B cell (primary cell): ENCODE data around the gene ZNF407. TPM values are rescaled to one million over a fixed set of nuclear protein-coding genes. Genes with fewer than 3 reads are reported as not detected.

Source experiments
- ATAC-seq: fragments of 200-7000 bp; cut with Tn5 transposase; one replicate; pipeline ENCODE4 v1.10.0; 2021; ENCODE audit warnings: low read depth, mild to moderate bottlenecking, moderate number of reproducible peaks, moderate library complexity
- CTCF ChIA-PET: fragments of 350-600 bp; sonication (Branson Sonifier 250); formaldehyde crosslinking; loops from one replicate; lab custom pipeline; 2021; ENCODE audit warnings: antibody characterized with exemption, inconsistent platforms; lab: Charles Lee
- POLR2A ChIA-PET: fragments of 350-600 bp; sonication (Branson Sonifier 250); formaldehyde crosslinking; loops from one replicate; lab custom pipeline; 2021; ENCODE audit warnings: antibody characterized with exemption; lab: Charles Lee
- DNase-seq: peaks from one replicate; pipeline ENCODE4 v3.0.0; 2013
- H2AFZ ChIP-seq: 2 replicates; pipeline ENCODE4 v1.6.1; 2012; ENCODE audit warnings: mild to moderate bottlenecking, low read depth, low read length; ENCODE audit not compliant: insufficient read depth, poor library complexity, severe bottlenecking
- H3K27ac ChIP-seq, 2 donors: 1 replicate in 1 of 2; 2 replicates in 1 of 2; pipeline ENCODE4 v1.5.1; 2012 to 2013; ENCODE audit warnings: low read length in 2 of 2, mild to moderate bottlenecking in 2 of 2, moderate library complexity in 1 of 2
- H3K27me3 ChIP-seq, 4 experiments: fragments of 200-600 bp in 1 of 4; sonication (generic) in 1 of 4; replicated peaks in 1 of 4; 1 replicate in 2 of 4; 2 replicates in 2 of 4; pipeline versions ENCODE4 v1.6.1 to v1.7.0; 2013 to 2016; ENCODE audit warnings: low read length in 3 of 4, mild to moderate bottlenecking in 2 of 4, mixed read lengths in 1 of 4, moderate library complexity in 1 of 4; ENCODE audit not compliant: insufficient read depth in 4 of 4, control insufficient read depth in 3 of 4; ENCODE audit errors: control extremely low read depth in 1 of 4
- H3K36me3 ChIP-seq, 2 experiments: replicated peaks in 1 of 2; 1 replicate in 1 of 2; 2 replicates in 1 of 2; pipeline versions ENCODE4 v1.6.1 to v1.7.1; 2013; ENCODE audit warnings: low read length in 1 of 2; ENCODE audit not compliant: insufficient read depth in 2 of 2, control insufficient read depth in 1 of 2; ENCODE audit errors: control extremely low read depth in 1 of 2, extremely low read depth in 1 of 2
- H3K4me1 ChIP-seq, 2 donors: fragments of 200-600 bp in 1 of 2; sonication (generic) in 1 of 2; 1 replicate in 1 of 2; 2 replicates in 1 of 2; pipeline versions ENCODE4 v1.5.1 to v1.6.1; 2013 to 2017; ENCODE audit warnings: low read length in 2 of 2; ENCODE audit not compliant: control insufficient read depth in 2 of 2, insufficient read depth in 2 of 2
- H3K4me2 ChIP-seq: replicated peaks from 2 replicates; pipeline ENCODE3; 2012; ENCODE audit warnings: mild to moderate bottlenecking, low read depth, low read length; ENCODE audit not compliant: poor library complexity, severe bottlenecking
- H3K4me3 ChIP-seq, 5 experiments: fragments of 200-600 bp in 1 of 5; sonication (generic) in 1 of 5; 1 replicate in 3 of 5; 2 replicates in 2 of 5; pipeline versions ENCODE4 v1.5.1 to v1.7.0; 2011 to 2016; ENCODE audit warnings: low read length in 4 of 5, mild to moderate bottlenecking in 4 of 5, low read depth in 2 of 5, control low read depth in 1 of 5, moderate library complexity in 1 of 5; ENCODE audit not compliant: insufficient read depth in 1 of 5; ENCODE audit errors: control extremely low read depth in 1 of 5, extremely low read depth in 1 of 5
- H3K79me2 ChIP-seq: fragments of 200-600 bp; sonication (generic); one replicate; pipeline ENCODE4 v1.6.0; 2016; ENCODE audit warnings: low read length; ENCODE audit not compliant: control insufficient read depth, insufficient read depth
- H3K9ac ChIP-seq: fragments of 200-600 bp; sonication (generic); 2 replicates; pipeline ENCODE4 v1.6.1; 2017; ENCODE audit warnings: mild to moderate bottlenecking, low read length, moderate library complexity
- H3K9me3 ChIP-seq, 3 donors: one replicate each; pipeline versions ENCODE4 v1.6.1 to v1.7.1; 2013; ENCODE audit warnings: low read length in 2 of 3; ENCODE audit not compliant: control insufficient read depth in 2 of 3, insufficient read depth in 1 of 3; ENCODE audit errors: control extremely low read depth in 1 of 3
- H4K20me1 ChIP-seq: 2 replicates; pipeline ENCODE4 v1.6.0; 2012; ENCODE audit warnings: mild to moderate bottlenecking, low read length; ENCODE audit not compliant: insufficient read depth, control insufficient read depth, poor library complexity, severe bottlenecking
- H3K27ac Mint-ChIP-seq: one replicate; pipeline ENCODE4 v1.8.0; 2021; ENCODE audit warnings: mixed read lengths
- H3K27me3 Mint-ChIP-seq: one replicate; pipeline ENCODE4 v1.8.0; 2021; ENCODE audit warnings: mixed read lengths
- H3K4me1 Mint-ChIP-seq: one replicate; pipeline ENCODE4 v1.8.0; 2021; ENCODE audit warnings: mixed read lengths
- H3K4me3 Mint-ChIP-seq: one replicate; pipeline ENCODE4 v1.8.0; 2021; ENCODE audit warnings: mixed read lengths
- H3K9me3 Mint-ChIP-seq: one replicate; pipeline ENCODE4 v1.8.0; 2022; ENCODE audit warnings: mixed read lengths; ENCODE audit not compliant: insufficient read depth
- EZH2 ChIP-seq: IDR thresholded peaks from 2 replicates; pipeline ENCODE4 v1.6.1; 2012; ENCODE audit warnings: borderline replicate concordance, low read depth, mild to moderate bottlenecking, moderate library complexity, low read length; ENCODE audit not compliant: insufficient read depth, poor library complexity, severe bottlenecking
- WGBS: methylation state at CpG from one replicate; pipeline ENCODE4 v1.1.5; 2013; ENCODE audit warnings: missing lambda C conversion rate; ENCODE audit not compliant: insufficient coverage; 5-methylcytosine and 5-hydroxymethylcytosine counted together
- intact Hi-C: fragments of 100-400 bp; cut with micrococcal nuclease; formaldehyde crosslinking; loops from one replicate; pipeline ENCODE4 v1.10.0; 2022
- polyA plus RNA-seq: library from polyadenylated mRNA; depleted of rRNA; stranded (reverse); fragments of >200 nt; gene quantifications from 2 replicates; pipeline ENCODE4 v1.2.3, GENCODE V29; 2012
- total RNA-seq, 2 donors: library from RNA; stranded (reverse); fragments of 120-200 nt in 1 of 2; gene quantifications; 1 replicate in 1 of 2; 2 replicates in 1 of 2; pipeline versions ENCODE4 v1.2.3 to v1.2.4, GENCODE V29; 2013 to 2022
- TF ChIP-seq, protein P1 (sequence below): fragments of 200-600 bp; IDR thresholded peaks from one replicate; pipeline ENCODE4 v1.8.0; 2022; ENCODE audit warnings: antibody characterized with exemption, mild to moderate bottlenecking

ZNF407 gene
- total and polyA plus RNA-seq, 2 donors (not counting 1 experiment from before 2014, with no cell fraction given) = 4.5 to 37.1 TPM

DNA sequence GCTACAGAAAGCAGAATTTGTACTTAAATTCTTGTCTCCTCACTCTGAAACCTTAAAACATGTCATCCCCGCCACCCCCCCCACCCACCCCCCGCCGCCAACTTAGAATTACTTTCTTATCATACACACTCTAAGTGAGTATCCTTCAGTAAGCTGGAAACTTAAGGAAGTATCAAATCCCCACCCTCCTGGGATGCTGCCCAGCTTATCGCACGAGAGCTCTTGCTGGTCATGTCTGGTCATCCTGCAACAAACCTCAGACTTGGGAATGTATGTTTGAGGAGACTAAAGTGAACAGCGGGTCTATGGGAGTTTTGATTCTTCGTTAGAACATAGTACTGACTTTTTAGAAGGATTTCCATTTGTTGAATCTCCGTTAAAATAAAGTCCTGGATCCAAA lies 408.0 kb downstream of the ZNF407 start:
- Histone ChIP-seq H3K4me1 (no peaks in the 10 kb centered on the region), H3K9ac (no peak overlapping the region), H3K4me3 (no peak overlapping the region), H3K27me3 (no peaks in the 10 kb centered on the region), H3K36me3 (no peaks in the 10 kb centered on the region), H3K9me3 (no peaks in the 10 kb centered on the region), H3K79me2 (no peaks in the 10 kb centered on the region), H4K20me1 (no peaks in the 10 kb centered on the region), H3K4me2 (no peak overlapping the region), H3K27ac (no peak overlapping the region), H2AFZ (no peak overlapping the region)
- ATAC-seq (no peak), DNase-seq (no peak)
- Mint-ChIP-seq H3K9me3 (no peaks in the 10 kb centered on the region), H3K4me1 (no peaks in the 10 kb centered on the region), H3K27ac (no peak overlapping the region), H3K4me3 (no peak overlapping the region), H3K27me3 (no peaks in the 10 kb centered on the region)
- TF ChIP-seq EZH2 = no peak
- TF ChIP-seq, protein P1, sequence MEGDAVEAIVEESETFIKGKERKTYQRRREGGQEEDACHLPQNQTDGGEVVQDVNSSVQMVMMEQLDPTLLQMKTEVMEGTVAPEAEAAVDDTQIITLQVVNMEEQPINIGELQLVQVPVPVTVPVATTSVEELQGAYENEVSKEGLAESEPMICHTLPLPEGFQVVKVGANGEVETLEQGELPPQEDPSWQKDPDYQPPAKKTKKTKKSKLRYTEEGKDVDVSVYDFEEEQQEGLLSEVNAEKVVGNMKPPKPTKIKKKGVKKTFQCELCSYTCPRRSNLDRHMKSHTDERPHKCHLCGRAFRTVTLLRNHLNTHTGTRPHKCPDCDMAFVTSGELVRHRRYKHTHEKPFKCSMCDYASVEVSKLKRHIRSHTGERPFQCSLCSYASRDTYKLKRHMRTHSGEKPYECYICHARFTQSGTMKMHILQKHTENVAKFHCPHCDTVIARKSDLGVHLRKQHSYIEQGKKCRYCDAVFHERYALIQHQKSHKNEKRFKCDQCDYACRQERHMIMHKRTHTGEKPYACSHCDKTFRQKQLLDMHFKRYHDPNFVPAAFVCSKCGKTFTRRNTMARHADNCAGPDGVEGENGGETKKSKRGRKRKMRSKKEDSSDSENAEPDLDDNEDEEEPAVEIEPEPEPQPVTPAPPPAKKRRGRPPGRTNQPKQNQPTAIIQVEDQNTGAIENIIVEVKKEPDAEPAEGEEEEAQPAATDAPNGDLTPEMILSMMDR = no peak
- ChIA-PET POLR2A (interaction anchor here (0.8 kb wide), 1 partner anchor 19 kb away, joined by 6 read pairs; no protein-coding TSS in a partner anchor), CTCF (no interaction called here)
- intact Hi-C loops = no loop called here
- 100% methylated on average over 3 of the region's 8 CpGs for WGBS

DNA sequence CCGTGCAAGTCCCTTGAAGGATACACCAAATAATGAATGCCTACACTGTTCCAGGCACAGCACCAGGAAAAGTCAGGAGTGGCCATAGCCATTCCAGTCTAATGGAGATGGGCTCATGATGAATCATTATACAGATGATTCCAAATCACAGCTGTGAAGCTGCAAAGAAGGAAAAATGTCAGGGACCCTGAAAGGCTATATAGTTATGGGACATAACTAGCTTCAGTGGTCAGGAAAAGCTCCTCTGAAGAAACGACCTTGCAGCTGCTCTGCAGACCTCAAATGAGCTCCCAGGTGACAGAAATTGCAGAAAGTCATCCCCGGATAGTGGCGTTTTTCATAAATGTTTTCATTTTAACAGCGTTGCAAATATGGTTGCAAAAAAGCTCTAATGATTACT lies 410.5 kb downstream of the ZNF407 start:
- no peaks in the 10 kb centered on the region for H3K4me1 Mint-ChIP-seq
- H3K9ac ChIP-seq = no peak overlapping the region
- no peak for DNase-seq
- H4K20me1 ChIP-seq = no peaks in the 10 kb centered on the region
- no peaks in the 10 kb centered on the region for H3K36me3 ChIP-seq
- CTCF ChIA-PET = no interaction called here
- no peaks in the 10 kb centered on the region for H3K27me3 Mint-ChIP-seq
- no peak overlapping the region for H3K4me3 Mint-ChIP-seq
- POLR2A ChIA-PET = no interaction called here
- H2AFZ ChIP-seq = no peak overlapping the region
- no peak for ATAC-seq
- TF ChIP-seq EZH2 = no peak
- TF ChIP-seq, protein P1 = no peak
- 83% methylated on average over 3 of the region's 5 CpGs for WGBS
- no peak overlapping the region for H3K27ac ChIP-seq
- no peaks in the 10 kb centered on the region for H3K9me3 ChIP-seq
- H3K9me3 Mint-ChIP-seq = no peaks in the 10 kb centered on the region
- no peaks in the 10 kb centered on the region for H3K4me1 ChIP-seq
- H3K4me3 ChIP-seq = no peak overlapping the region
- no peaks in the 10 kb centered on the region for H3K79me2 ChIP-seq
- H3K27me3 ChIP-seq = no peaks in the 10 kb centered on the region
- H3K4me2 ChIP-seq = no peak overlapping the region
- no peak overlapping the region for H3K27ac Mint-ChIP-seq
- intact Hi-C loops = no loop called here
